Left kidney (tissue), 2 donors: Measurements from ENCODE around the gene IDH3G. TPM values are rescaled to one million over a fixed set of nuclear protein-coding genes. Genes with fewer than 3 reads are reported as not detected.
A peak's percentile ranks its signal among the peaks of the same experiment; 100 is the strongest.

Experiments
- DNase-seq: peaks from one replicate; pipeline ENCODE4 v3.0.0-alpha.2; 2013
- polyA plus RNA-seq: library from polyadenylated mRNA; unstranded; fragments of 120-200 nt; gene quantifications from one replicate; pipeline ENCODE4 v1.2.1, GENCODE V29; 2013; ENCODE audit not compliant: insufficient read length

The IDH3G gene
- polyA plus RNA-seq, 1 donor: 70.1 TPM

DNA sequence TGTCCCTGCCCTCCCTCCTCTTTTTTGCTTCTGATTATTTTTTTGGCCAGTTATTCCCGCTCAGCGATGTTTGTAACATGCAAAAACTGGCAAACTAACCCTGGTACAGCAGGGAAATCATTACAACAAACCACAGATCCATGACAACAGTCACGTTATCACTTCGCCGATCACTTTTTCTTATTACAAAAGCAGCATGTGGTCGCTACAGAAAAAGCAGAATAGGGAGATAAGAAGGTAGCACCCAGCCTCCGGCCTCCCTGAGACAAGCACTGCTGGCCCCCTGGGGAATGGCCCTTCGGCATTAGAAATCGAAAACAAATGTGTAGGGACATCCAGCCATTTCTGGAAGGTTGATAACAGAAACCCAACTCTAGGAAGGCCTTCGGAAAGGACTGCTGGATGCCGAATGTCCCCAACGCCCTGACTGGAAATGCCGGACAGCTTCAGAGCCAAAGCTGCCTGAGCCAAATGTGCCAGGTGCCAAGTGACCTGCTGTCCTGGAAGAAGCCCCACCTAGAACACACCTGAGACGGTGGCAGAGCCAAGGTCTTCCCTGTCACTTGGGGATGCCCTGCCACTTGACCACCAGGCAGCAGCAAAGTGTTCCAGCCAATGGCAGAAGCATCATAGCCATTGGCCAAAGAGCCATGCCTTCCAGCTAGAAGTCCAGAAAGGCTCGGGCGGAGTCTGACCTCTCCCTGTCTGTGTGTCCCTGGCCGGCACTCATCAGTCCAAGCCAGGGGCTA lies 2.9 kb downstream of the IDH3G start:
- no peak for DNase-seq

- DNase-seq: no peak
Measured at GRCh38 chrX:153789654-153790053, 4.5 kb downstream of the IDH3G start.

GRCh38 chrX:153786669-153787068 lies 7.5 kb downstream of the IDH3G start:
- DNase-seq: no peak

GRCh38 chrX:153784325-153784967 lies 9.7 kb downstream of the IDH3G start:
- no peak for DNase-seq

DNA sequence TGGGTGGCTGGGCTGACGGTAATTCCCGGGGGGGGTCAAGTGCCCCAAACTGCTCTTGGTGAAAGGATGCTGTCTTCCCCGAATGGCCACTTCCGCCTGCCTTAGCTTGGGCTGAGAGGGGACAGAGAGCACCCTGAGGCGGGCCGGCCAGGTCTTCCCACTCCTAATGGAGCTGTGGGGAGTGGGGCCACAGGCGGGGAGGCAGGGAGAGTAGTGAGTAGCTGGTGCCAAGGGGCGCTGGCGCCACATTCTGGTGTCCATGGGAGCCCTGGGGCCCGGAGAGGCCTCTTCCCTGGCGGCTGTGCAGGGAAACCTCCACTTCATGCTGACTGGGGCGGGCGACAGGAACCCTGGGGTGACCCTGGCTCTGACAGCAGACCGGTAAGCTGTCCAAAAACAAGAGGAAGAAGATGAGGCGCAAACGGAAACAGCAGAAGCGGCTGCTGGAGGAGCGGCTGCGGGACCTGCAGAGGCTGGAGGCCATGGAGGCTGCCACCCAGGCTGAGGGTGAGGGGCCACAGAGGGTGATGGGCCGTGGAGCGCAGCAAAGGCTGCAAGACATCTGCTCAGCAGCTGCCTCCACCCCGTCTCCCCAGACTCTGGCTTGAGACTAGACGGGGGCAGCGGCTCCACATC lies 10.7 kb downstream of the IDH3G start:
- DNase-seq: no peak

- DNase-seq: no peak
Measured at GRCh38 chrX:153782871-153783270, 11.3 kb downstream of the IDH3G start.

- no peak for DNase-seq
Measured at GRCh38 chrX:153782313-153782712, 11.9 kb downstream of the IDH3G start.

DNA sequence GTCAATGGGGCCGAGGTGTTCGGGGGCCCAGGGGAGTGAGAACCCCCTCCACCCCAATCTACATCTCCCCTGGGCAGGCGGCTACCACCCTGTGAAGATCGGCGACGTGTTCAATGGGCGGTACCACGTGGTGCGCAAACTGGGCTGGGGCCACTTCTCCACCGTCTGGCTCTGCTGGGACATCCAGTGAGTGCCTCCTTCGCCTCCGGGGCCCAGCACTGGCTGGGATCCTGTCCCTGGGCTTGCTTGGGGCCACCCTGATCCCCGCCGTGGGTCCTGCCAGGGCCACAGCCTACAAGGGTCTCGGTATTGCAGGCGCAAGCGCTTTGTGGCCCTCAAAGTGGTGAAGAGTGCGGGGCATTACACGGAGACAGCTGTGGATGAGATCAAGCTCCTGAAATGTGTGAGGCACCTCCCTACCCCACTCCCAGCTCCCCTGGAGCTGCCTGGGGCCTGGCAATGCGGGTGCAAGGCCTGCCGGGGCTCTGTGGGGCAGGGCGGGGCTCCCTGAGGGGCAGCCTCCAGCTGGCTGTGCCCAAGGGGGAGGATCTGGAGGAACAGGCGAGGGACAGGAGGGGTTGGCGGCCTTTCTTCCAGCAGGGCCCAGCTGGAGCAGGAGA lies 12.6 kb downstream of the IDH3G start:
- DNase-seq: no peak

DNA sequence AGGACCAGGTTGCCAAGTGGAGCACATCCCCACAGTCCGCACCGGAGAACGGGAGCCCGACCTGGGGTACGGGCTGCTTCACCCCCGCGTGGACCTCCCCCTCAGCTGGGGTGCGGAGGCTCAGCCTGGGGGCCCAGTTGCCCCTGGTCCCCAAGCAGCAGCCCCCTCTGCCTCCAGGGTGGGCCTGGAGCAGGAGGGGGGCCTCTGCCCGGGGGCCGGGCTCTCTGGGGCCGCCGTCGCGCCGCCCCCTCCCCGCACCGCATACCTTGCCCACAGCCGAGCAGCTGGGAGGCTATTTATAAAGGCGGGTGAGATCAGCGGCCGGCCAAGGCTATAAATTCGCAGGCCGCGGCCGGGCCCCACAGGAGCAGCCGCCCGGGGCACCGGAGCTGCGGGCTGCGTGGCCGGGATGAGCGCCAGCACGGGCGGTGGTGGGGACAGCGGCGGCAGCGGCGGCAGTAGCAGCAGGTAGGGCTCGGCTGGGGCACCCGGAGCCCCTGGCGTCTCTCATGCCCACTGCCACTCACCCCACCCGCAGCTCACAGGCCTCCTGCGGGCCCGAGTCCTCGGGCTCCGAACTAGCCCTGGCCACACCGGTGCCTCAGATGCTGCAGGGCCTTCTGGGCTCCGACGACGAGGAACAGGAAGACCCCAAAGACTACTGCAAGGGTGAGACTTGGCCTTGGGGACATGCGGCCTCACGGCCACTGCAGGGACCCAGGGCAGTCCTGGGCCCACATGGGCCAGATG lies 13.3 kb downstream of the IDH3G start, which contains the start of gene SRPK3:
Gene SRPK3, plus strand, starts transcription at position 364 of the 750 bp plus-strand sequence. Its CDS starts 46 bp downstream, at position 410.
- peak; percentile 34 for DNase-seq

DNA sequence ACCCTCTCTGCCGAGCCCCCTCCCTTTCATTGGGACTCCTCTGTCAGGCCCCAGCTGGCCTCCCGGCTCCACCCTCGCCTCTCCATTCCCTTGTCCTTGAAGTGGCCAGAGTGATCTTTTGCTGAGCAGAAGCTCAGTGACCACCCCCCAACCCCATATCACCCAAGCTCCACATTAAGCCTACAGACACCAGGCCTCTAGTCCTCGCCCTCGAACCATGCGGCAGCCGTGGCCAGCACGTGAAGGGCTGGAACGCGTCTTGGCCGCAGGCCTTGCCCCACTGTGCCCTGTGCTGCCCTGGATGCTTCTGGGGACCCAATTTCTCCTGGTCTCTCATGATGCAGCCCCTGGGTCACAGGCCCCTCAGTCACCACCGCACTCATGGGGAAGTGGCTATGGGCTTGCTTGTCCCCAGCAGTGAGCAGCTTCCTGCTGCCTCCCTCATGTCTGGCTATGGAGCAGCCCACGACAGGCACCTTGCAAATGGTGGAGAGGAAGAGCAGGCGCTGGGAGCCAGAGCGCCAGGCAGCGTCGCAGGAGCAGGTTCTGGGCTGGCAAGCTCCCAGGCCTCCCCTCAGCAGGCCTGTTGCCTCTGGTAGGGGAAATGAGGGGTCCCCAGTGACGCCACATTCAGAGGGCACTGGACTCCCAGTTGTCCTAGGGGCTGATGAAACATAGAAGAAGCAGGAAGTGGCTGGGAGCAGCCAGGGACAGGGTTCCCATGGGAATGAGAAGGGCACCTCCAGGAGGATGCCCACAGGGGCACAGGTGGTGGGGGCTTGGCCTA lies 14.1 kb downstream of the IDH3G start:
- no peak for DNase-seq

- no peak for DNase-seq
Measured at GRCh38 chrX:153778684-153779101, 15.5 kb downstream of the IDH3G start.

DNA sequence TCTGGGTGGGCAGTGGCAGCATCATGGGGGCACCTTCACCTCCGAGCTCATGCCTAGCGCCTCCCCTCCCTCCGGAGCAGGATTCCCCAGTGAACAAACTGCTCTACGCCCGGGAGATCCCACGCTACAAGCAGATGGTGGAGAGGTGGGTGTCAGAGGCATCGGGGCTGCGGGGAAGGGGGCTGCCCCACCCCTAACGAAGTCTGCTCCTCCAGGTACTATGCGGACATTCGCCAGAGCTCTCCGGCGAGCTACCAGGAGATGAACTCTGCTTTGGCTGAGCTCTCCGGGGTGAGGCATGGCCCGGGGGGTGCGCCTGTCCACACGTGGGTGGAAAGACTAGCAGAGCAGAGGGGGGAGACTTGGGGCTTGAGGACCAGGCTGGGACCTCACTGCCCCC lies 16.0 kb downstream of the IDH3G start:
- DNase-seq: no peak

DNA sequence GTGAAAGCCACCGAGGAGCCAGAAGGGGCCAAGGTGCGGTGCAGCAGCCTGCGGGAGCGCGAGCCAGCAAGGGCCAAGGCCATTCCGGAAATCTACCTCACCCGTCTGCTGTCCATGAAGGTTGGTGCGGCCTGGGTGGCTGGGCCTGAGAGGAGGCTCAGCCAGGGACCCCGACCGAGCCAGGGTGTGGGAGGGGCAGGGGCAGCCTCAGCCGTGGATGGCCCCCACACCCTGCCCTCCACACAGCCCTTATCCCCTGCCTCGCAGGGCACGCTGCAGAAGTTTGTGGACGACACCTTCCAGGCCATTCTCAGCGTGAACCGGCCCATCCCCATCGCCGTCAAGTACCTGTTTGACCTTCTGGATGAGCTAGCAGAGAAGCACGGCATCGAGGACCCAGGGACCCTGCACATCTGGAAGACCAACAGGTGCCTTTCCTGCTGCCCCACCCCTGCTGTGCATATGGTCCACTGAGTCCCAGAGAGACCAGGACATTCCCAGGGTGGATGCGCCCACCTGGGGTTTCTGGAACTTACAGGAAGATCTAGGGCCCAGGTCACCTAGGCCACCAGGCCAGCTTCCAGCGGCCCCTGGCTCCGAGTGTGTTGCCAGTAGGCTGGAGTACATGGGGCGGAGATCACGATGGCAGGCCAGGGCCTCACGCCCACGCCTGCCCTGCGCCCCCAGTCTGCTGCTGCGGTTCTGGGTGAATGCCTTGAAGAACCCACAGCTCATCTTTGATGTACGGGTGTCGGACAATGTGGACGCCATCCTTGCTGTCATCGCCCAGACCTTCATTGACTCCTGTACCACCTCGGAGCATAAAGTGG lies 16.7 kb downstream of the IDH3G start:
- no peak for DNase-seq

- no peak for DNase-seq
Measured at GRCh38 chrX:153776611-153777045, 17.5 kb downstream of the IDH3G start.

GRCh38 chrX:153776120-153776599 lies 18.0 kb downstream of the IDH3G start:
- DNase-seq: no peak

- no peak for DNase-seq
Measured at GRCh38 chrX:153775293-153776119, 18.7 kb downstream of the IDH3G start.

DNA sequence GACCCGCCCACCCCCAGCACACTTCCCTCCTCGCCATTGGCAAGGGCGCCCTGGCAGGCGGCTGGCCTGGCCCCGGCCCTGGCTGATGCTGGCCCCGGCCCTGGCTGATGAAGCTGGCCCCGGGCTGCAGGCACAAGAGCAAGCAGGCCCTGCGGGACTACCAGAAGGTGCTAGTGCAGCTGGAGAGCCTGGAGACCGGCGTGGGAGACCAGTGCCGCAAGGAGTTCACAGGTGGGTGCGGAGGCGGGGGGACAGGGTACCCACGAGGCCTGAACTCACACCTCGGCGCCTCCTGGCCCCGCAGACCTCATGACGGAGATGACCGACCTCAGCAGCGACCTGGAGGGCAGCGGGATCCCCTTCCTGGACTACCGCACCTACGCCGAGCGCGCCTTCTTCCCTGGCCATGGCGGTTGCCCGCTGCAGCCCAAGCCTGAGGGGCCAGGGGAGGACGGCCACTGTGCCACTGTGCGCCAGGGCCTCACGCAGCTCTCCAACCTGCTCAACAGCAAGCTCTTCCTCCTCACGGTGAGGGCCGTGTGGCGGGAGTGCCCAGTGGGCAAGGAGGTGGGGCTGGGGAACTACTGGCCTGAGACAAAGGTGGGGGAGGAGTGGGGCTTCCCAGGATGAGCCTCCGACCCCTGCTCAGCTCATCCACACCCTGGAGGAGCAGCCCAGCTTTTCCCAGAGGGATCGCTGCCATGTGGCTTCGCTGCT lies 19.4 kb downstream of the IDH3G start:
- DNase-seq: no peak
